Activated CD4-positive, alpha-beta memory T cell treated with anti-CD3 and anti-CD28 coated beads for 36 hours (primary cell): ENCODE data around the gene MAP1S. TPM values are rescaled to one million over a fixed set of nuclear protein-coding genes. Genes with fewer than 3 reads are reported as not detected.
"Not testable (repeated sequence)": the region's sequence is repeated elsewhere in the genome, so short reads cannot be mapped to it uniquely, and the experiment has no call there.

Source experiments
- CTCF ChIA-PET: fragments of 350-600 bp; sonication (Branson Sonifier 250); formaldehyde crosslinking; loops from one replicate; lab custom pipeline; 2021; ENCODE audit warnings: antibody characterized with exemption, inconsistent platforms; lab: Charles Lee
- POLR2A ChIA-PET: fragments of 350-600 bp; sonication (Branson Sonifier 250); formaldehyde crosslinking; loops from one replicate; lab custom pipeline; 2021; ENCODE audit warnings: antibody characterized with exemption; lab: Charles Lee
- DNase-seq: peaks from one replicate; pipeline ENCODE4 v3.0.0-alpha.2; 2020
- H3K27ac Mint-ChIP-seq: one replicate; pipeline ENCODE4 v1.8.0; 2021; ENCODE audit warnings: mixed read lengths
- H3K27me3 Mint-ChIP-seq: one replicate; pipeline ENCODE4 v1.8.0; 2021; ENCODE audit warnings: mixed read lengths
- H3K36me3 Mint-ChIP-seq: one replicate; pipeline ENCODE4 v1.8.0; 2021; ENCODE audit warnings: mixed read lengths
- H3K4me1 Mint-ChIP-seq: one replicate; pipeline ENCODE4 v1.8.0; 2021; ENCODE audit warnings: low read depth, mixed read lengths
- H3K4me3 Mint-ChIP-seq: one replicate; pipeline ENCODE4 v1.8.0; 2021; ENCODE audit warnings: mild to moderate bottlenecking, mixed read lengths
- H3K9me3 Mint-ChIP-seq: one replicate; pipeline ENCODE4 v1.8.0; 2021; ENCODE audit warnings: mixed read lengths
- intact Hi-C: fragments of 100-400 bp; cut with micrococcal nuclease; formaldehyde crosslinking; loops from one replicate; pipeline ENCODE4 v1.15.1; 2023
- total RNA-seq, 2 experiments: library from RNA; stranded (reverse); gene quantifications; one replicate each; pipeline ENCODE4 v1.2.3, GENCODE V29; 2021

The MAP1S gene
- total RNA-seq, 2 experiments from 2014 or later, result 63.0 to 71.2 TPM

- ChIA-PET CTCF (interaction anchor here (1.4 kb wide), 1 partner anchor 11 kb away, joined by 4 read pairs; no protein-coding TSS in a partner anchor), POLR2A (interaction anchor here (0.6 kb wide), 1 partner anchor 275 kb away, joined by 3 read pairs; no protein-coding TSS in a partner anchor)
- Mint-ChIP-seq H3K9me3 (no peaks in the 10 kb centered on the region), H3K4me1 (peaks cover 8% of the 10 kb centered on the region), H3K36me3 (peaks cover 42% of the 10 kb centered on the region), H3K27ac (no peak overlapping the region), H3K4me3 (no peak overlapping the region), H3K27me3 (no peaks in the 10 kb centered on the region)
- DNase-seq, result no peak
- intact Hi-C loops, result no loop called here
These were observed 52.9 kb downstream of the MAP1S start for GRCh38 chr19:17772172-17772571.

DNA sequence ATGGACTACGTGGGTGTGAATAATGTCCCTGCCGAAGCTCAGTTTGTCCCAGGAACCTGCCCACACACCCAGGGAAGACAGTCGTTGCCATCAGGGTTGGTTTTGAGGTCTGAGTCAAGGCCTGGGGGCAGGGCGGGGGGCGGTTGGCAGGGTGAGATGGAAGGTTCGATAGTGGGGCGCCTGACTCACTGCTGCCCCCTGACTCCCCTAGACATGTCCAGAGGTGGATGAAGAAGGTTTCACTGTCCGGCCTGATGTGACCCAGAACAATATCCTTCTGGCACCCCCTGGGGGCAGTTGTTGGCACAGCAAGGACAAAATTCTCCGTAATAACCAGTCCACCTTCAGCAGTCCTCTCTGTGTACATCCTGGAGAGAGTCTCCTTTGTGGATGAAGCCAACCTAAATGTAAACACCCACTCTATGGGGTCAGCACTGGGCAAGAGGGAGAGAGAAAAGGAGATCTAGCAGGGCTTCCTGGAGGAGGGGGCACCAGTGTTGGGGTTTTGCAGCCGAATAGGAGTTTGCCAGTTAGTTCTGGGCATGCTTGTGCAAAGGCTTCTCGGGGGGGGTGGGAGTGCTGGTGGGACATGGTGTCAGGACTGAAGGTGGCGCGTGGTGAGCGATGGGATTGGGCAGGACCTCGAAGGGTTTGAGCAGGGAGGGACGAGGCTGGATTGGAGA lies 56.1 kb downstream of the MAP1S start:
- CTCF ChIA-PET, result interaction anchor here (0.7 to 3.0 kb wide), 8 partner anchors 8 to 80 kb away, joined by 3 to 31 read pairs (median 6); partner anchors contain the start of gene B3GNT3
- H3K4me3 Mint-ChIP-seq, result no peak overlapping the region
- H3K27me3 Mint-ChIP-seq, result no peaks in the 10 kb centered on the region
- H3K9me3 Mint-ChIP-seq, result no peaks in the 10 kb centered on the region
- DNase-seq, result peak; percentile 52
- peaks cover 8% of the 10 kb centered on the region for H3K4me1 Mint-ChIP-seq
- intact Hi-C loops, result no loop called here
- peaks cover 44% of the 10 kb centered on the region for H3K36me3 Mint-ChIP-seq
- H3K27ac Mint-ChIP-seq, result no peak overlapping the region
- POLR2A ChIA-PET, result interaction anchor here (2.1 kb wide), 1 partner anchor 24 kb away, joined by 6 read pairs; the partner anchor contains the start of gene FCHO1

DNA sequence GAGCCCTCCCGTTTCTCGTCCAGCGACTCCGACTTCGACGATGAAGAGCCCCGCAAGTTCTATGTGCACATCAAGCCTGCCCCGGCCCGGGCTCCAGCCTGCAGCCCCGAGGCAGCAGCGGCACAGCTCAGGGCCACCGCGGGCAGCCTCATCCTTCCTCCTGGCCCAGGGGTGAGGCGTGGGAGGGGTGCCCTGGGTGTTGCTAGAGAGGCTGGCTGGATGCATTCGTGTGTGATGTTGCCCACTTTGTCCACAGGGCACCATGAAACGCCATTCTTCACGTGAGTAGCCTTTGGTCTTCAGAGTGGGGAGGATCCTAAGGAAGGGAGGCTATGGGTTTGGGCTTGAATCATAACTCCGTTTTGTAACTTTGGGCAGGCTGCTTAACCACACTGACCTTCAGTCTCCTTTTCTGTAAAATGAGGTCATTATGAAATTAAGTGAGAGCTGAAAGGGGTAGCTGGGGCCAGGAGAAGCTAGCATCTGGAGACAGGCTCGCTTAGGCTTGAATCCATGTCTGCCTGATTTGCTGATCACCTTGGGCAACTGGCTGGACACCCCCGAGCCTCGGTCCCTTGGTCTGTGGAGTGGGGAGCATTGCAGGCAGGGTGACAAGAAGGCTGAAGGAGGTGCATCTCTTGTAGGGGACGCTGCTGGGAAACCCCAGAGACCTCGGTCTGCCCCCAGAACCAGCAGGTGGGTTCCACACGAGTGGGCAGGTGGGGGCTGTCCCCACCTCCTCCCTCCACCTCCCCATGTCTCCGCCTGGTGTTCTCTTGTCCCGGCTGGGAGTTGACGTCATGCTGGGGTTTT lies 56.9 kb downstream of the MAP1S start:
- no peak overlapping the region for H3K4me3 Mint-ChIP-seq
- intact Hi-C loops, result no loop called here
- CTCF ChIA-PET, result interaction anchor here (0.6 to 3.0 kb wide), 6 partner anchors 8 to 78 kb away, joined by 3 to 31 read pairs (median 5); partner anchors contain the start of gene B3GNT3
- no peak for DNase-seq
- no peaks in the 10 kb centered on the region for H3K9me3 Mint-ChIP-seq
- POLR2A ChIA-PET, result interaction anchor here (2.1 kb wide), 1 partner anchor 25 kb away, joined by 6 read pairs; the partner anchor contains the start of gene FCHO1
- no peak overlapping the region for H3K27ac Mint-ChIP-seq
- no peaks in the 10 kb centered on the region for H3K27me3 Mint-ChIP-seq
- H3K4me1 Mint-ChIP-seq, result peaks cover 8% of the 10 kb centered on the region
- H3K36me3 Mint-ChIP-seq, result peaks cover 40% of the 10 kb centered on the region

DNA sequence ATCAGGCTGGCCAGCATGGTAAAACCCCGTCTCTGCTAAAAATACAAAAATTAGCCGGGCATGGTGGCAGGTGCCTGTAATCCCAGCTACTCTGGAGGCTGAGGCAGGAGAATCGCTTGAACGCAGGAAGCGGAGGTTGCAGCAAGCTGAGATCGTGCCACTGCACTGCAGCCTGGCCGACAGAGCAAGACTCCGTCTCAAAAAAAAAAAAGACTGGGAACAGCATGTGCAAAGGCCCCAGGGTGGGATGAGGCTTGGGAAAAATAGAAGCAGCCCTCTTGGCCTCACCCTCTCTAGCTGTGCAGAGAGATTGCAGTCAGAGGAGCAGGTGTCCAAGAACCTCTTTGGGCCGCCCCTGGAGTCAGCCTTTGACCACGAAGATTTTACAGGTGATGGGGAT lies 58.6 kb downstream of the MAP1S start:
- intact Hi-C loops, H3K9me3 Mint-ChIP-seq, H3K27ac Mint-ChIP-seq, H3K4me3 Mint-ChIP-seq, H3K27me3 Mint-ChIP-seq, DNase-seq, POLR2A ChIA-PET, H3K4me1 Mint-ChIP-seq, CTCF ChIA-PET: not testable (repeated sequence)
- H3K36me3 Mint-ChIP-seq, result peaks cover 42% of the 10 kb centered on the region

DNA sequence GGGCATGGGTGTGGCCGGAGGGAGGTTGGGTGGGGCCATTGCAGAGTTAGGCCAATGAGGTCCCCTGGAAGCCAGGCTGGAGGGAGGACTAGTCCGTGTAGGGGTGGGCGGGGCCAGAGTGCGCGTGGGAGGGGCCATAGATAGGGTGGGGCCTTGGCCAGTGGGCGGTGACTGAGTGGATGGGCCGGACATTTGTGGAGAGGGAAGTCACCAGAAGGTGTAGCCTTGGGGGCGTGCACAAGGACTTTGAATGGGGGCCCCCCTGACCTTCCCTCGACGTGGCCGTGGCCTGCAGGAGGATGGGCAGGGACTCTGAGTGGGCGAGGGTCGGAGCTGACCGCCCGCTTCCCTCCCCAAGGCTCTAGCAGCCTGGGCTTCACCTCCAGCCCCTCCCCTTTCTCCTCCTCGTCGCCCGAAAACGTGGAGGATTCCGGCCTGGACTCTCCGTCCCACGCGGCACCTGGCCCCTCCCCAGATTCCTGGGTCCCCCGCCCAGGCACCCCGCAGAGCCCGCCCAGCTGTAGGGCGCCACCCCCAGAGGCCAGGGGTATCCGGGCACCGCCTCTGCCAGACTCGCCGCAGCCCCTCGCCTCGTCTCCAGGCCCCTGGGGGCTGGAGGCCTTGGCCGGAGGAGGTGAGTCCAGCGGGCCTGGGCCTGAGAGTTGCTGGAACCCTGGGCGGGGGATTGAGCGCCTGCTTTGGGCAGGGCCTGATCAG lies 59.1 kb downstream of the MAP1S start:
- intact Hi-C loops, result no loop called here
- POLR2A ChIA-PET, result no interaction called here
- peaks cover 39% of the 10 kb centered on the region for H3K36me3 Mint-ChIP-seq
- peak; percentile 65 for DNase-seq
- no peaks in the 10 kb centered on the region for H3K9me3 Mint-ChIP-seq
- peak overlapping the region; percentile 23 for H3K27ac Mint-ChIP-seq
- no peak overlapping the region for H3K4me3 Mint-ChIP-seq
- CTCF ChIA-PET, result no interaction called here
- no peaks in the 10 kb centered on the region for H3K27me3 Mint-ChIP-seq
- peaks cover 8% of the 10 kb centered on the region for H3K4me1 Mint-ChIP-seq

DNA sequence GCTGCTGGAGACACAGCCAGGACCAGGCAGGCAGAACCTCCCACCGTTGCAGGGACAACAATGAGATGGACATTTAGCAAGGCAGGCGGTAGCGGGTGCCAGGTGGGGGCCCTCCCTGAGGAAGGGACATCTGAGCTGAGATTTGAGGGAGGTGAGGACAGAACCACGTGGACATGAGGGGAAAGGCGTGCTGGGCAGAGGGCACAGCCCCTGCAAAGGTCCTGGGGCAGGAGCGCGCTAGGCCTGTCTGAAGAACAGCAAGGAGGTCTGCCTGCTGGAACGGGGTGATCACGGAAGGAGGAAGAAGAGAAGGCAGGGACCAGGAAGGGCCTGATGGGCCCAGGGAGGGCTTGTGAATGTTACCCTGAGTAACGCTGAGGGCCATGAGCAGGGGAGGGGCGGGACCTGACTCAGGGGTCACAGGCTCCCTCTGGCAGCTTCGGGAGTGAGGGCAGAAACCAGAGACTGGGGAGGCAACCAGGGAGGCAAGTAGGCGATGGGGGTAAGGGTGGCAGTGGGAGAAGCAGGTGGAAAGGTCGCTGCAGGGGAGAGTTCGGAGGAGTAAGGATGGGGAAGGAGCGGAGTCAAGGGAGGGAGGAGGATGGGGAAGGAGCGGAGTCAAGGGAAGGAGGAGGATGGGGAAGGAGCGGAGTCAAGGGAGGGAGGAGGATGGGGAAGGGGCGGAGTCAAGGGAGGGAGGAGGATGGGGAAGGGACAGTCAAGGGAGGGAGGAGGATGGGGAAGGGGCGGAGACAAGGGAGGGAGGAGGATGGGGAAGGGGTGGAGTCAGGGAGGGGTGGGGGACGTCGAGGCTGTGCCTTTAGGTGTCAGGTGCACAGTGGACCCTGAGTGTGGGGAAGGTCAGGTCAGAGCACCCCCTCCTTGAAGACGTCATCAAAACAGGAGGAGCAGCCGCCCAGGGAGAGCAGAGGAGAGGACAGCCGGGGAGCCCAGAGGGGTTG lies 60.0 kb downstream of the MAP1S start:
- CTCF ChIA-PET, result no interaction called here

GRCh38 chr19:17780781-17781180 lies 61.5 kb downstream of the MAP1S start:
- CTCF ChIA-PET, result interaction anchor here (5.8 kb wide), 1 partner anchor 76 kb away, joined by 55 read pairs; no protein-coding TSS in a partner anchor
- Mint-ChIP-seq H3K4me1 (peaks cover 10% of the 10 kb centered on the region), H3K27me3 (no peaks in the 10 kb centered on the region), H3K27ac (no peak overlapping the region), H3K4me3 (no peak overlapping the region), H3K36me3 (peaks cover 40% of the 10 kb centered on the region), H3K9me3 (no peaks in the 10 kb centered on the region)
- POLR2A ChIA-PET, result no interaction called here
- intact Hi-C loops, result no loop called here
- no peak for DNase-seq

More for the DNA sequence above, 60.0 kb downstream of the MAP1S start:
- peaks cover 9% of the 10 kb centered on the region for H3K4me1 Mint-ChIP-seq
- peaks cover 41% of the 10 kb centered on the region for H3K36me3 Mint-ChIP-seq
- intact Hi-C loops, result no loop called here
- DNase-seq, result no peak
- H3K4me3 Mint-ChIP-seq, result no peak overlapping the region
- POLR2A ChIA-PET, result no interaction called here
- peak overlapping the region; percentile 23 for H3K27ac Mint-ChIP-seq
- H3K27me3 Mint-ChIP-seq, result no peaks in the 10 kb centered on the region
- no peaks in the 10 kb centered on the region for H3K9me3 Mint-ChIP-seq

DNA sequence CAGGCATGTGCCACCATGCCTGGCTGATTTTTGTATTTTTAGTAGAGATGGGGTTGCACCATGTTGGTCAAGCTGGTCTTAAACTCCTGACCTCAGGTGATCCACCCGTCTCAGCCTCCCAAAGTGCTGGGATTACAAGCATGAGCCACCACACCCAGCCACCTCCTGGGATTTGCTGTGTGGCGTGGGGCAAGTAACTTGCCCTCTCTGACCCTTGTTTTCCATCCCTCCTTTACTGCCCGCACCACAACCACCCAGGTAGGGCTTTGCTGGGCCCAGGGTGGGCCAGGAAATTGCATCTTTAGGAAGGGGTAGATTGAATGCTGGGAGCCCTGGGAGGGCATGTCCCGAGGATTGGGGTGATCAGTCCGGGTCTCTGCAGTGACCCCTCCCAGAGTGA lies 64.4 kb downstream of the MAP1S start:
- H3K4me3 Mint-ChIP-seq, DNase-seq, H3K4me1 Mint-ChIP-seq, H3K9me3 Mint-ChIP-seq, POLR2A ChIA-PET, H3K27ac Mint-ChIP-seq, H3K27me3 Mint-ChIP-seq: not testable (repeated sequence)
- intact Hi-C loops, result loop anchor here (1.0 to 2.0 kb wide), 3 partner anchors 64 to 79 kb away; partner anchors contain the start of gene MAP1S
- CTCF ChIA-PET, result interaction anchor here (0.7 to 5.8 kb wide), 18 partner anchors 7 to 177 kb away, joined by 3 to 55 read pairs (median 4); partner anchors contain the start of genes MAP1S and RPL18A
- H3K36me3 Mint-ChIP-seq, result peaks cover 34% of the 10 kb centered on the region

Other genes with a start within 250 kb of the MAP1S start
- 1 to 10 TPM; 4.5 to 4.8 TPM for gene SLC27A1, start 249.0 kb upstream of the MAP1S start, total RNA-seq
- gene PGLS, start 207.8 kb upstream of the MAP1S start, total RNA-seq, result 10 to 100 TPM; 70.1 to 70.5 TPM
- 10 to 100 TPM; 46.6 to 46.8 TPM for gene COLGALT1, start 163.8 kb upstream of the MAP1S start, total RNA-seq
- under 1 TPM; 0.02 TPM for gene UNC13A, start 31.1 kb upstream of the MAP1S start, total RNA-seq
- 10 to 100 TPM; 54.3 to 54.5 TPM for gene FCHO1, start 32.0 kb downstream of the MAP1S start, total RNA-seq
- gene B3GNT3, start 75.7 kb downstream of the MAP1S start, total RNA-seq, result under 1 TPM; 0.26 to 0.34 TPM
- 1 to 10 TPM; 6.8 to 8.3 TPM for gene INSL3, start 102.0 kb downstream of the MAP1S start, total RNA-seq
- gene JAK3, start 128.5 kb downstream of the MAP1S start, total RNA-seq, result 100 to 1,000 TPM; 200 to 217 TPM
- 1,000 to 10,000 TPM; 3,104 to 3,138 TPM for gene RPL18A, start 140.4 kb downstream of the MAP1S start, total RNA-seq
- gene SLC5A5, start 152.5 kb downstream of the MAP1S start, total RNA-seq, result 1 to 10 TPM in 1 of 2 experiments, under 1 TPM in 1; 0.87 to 1.0 TPM
- 100 to 1,000 TPM; 101 to 105 TPM for gene CCDC124, start 213.5 kb downstream of the MAP1S start, total RNA-seq
- gene KCNN1, start 247.6 kb downstream of the MAP1S start, total RNA-seq, result under 1 TPM in 1 of 2 experiments, not detected in 1; 0.24 TPM